ENCODE results near the gene AMIGO2.
"Not testable (repeated sequence)": the region's sequence is repeated elsewhere in the genome, so short reads cannot be mapped to it uniquely, and the experiment has no call there.

DNA sequence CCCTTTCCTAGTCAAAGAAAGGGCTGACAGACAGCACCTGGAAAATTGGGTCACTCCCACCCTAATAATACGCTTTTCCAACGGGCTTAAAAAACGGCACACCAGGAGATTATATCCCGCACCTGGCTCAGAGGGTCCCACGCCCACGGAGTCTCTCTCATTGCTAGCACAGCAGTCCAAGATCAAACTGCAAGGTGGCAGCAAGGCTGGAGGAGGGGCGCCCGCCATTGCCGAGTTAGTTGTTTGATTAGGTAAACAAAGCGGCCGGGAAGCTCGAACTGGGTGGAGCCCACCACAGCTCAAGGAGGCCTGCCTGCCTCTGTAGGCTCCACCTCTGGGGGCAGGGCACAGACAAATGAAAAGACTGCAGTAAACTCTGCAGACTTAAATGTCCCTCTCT, 22.8 kb downstream of the AMIGO2 start:
- not testable (repeated sequence) for TF ChIP-seq ATF1 (CRISPR knock-in tag; IDR thresholded peaks at IDR 0.05); SOX15 (CRISPR knock-in tag; IDR thresholded peaks at IDR 0.05); CBFB (CRISPR knock-in tag; IDR thresholded peaks at IDR 0.05; ENCODE audit: low read depth); FOXK1 (CRISPR knock-in tag; IDR thresholded peaks at IDR 0.05); ESRRA (CRISPR knock-in tag; IDR thresholded peaks at IDR 0.05; ENCODE audit: borderline replicate concordance); JUN (CRISPR knock-in tag; IDR thresholded peaks at IDR 0.05); MYBL2 (CRISPR knock-in tag; IDR thresholded peaks at IDR 0.05); TCF7 (CRISPR knock-in tag; IDR thresholded peaks at IDR 0.05; ENCODE audit: low read depth)
- TF ChIP-seq, protein P1, sequence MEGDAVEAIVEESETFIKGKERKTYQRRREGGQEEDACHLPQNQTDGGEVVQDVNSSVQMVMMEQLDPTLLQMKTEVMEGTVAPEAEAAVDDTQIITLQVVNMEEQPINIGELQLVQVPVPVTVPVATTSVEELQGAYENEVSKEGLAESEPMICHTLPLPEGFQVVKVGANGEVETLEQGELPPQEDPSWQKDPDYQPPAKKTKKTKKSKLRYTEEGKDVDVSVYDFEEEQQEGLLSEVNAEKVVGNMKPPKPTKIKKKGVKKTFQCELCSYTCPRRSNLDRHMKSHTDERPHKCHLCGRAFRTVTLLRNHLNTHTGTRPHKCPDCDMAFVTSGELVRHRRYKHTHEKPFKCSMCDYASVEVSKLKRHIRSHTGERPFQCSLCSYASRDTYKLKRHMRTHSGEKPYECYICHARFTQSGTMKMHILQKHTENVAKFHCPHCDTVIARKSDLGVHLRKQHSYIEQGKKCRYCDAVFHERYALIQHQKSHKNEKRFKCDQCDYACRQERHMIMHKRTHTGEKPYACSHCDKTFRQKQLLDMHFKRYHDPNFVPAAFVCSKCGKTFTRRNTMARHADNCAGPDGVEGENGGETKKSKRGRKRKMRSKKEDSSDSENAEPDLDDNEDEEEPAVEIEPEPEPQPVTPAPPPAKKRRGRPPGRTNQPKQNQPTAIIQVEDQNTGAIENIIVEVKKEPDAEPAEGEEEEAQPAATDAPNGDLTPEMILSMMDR (IDR thresholded peaks at IDR 0.05) = not testable (repeated sequence)
- TF ChIP-seq, protein P2, sequence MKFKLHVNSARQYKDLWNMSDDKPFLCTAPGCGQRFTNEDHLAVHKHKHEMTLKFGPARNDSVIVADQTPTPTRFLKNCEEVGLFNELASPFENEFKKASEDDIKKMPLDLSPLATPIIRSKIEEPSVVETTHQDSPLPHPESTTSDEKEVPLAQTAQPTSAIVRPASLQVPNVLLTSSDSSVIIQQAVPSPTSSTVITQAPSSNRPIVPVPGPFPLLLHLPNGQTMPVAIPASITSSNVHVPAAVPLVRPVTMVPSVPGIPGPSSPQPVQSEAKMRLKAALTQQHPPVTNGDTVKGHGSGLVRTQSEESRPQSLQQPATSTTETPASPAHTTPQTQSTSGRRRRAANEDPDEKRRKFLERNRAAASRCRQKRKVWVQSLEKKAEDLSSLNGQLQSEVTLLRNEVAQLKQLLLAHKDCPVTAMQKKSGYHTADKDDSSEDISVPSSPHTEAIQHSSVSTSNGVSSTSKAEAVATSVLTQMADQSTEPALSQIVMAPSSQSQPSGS (CRISPR knock-in tag; IDR thresholded peaks at IDR 0.05; ENCODE audit: borderline replicate concordance, low read depth) = not testable (repeated sequence)
- TF ChIP-seq, protein P3, sequence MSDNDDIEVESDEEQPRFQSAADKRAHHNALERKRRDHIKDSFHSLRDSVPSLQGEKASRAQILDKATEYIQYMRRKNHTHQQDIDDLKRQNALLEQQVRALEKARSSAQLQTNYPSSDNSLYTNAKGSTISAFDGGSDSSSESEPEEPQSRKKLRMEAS (CRISPR knock-in tag; IDR thresholded peaks at IDR 0.05) = not testable (repeated sequence)
- TF ChIP-seq, protein P4, sequence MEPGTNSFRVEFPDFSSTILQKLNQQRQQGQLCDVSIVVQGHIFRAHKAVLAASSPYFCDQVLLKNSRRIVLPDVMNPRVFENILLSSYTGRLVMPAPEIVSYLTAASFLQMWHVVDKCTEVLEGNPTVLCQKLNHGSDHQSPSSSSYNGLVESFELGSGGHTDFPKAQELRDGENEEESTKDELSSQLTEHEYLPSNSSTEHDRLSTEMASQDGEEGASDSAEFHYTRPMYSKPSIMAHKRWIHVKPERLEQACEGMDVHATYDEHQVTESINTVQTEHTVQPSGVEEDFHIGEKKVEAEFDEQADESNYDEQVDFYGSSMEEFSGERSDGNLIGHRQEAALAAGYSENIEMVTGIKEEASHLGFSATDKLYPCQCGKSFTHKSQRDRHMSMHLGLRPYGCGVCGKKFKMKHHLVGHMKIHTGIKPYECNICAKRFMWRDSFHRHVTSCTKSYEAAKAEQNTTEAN (CRISPR knock-in tag; IDR thresholded peaks at IDR 0.05) = not testable (repeated sequence)
- TF ChIP-seq, protein P5, sequence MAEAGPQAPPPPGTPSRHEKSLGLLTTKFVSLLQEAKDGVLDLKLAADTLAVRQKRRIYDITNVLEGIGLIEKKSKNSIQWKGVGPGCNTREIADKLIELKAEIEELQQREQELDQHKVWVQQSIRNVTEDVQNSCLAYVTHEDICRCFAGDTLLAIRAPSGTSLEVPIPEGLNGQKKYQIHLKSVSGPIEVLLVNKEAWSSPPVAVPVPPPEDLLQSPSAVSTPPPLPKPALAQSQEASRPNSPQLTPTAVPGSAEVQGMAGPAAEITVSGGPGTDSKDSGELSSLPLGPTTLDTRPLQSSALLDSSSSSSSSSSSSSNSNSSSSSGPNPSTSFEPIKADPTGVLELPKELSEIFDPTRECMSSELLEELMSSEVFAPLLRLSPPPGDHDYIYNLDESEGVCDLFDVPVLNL (CRISPR knock-in tag; IDR thresholded peaks at IDR 0.05; ENCODE audit: borderline replicate concordance, low read depth) = not testable (repeated sequence)
